GM18858 (cell line): ENCODE data around the gene KLHDC9.
A peak's percentile ranks its signal among the peaks of the same experiment; 100 is the strongest.

Experiments used
- ATAC-seq: cut with Tn5 transposase; IDR thresholded peaks from one replicate; pipeline ENCODE4 v1.9.1; 2021; ENCODE audit not compliant: unreplicated experiment

KLHDC9 gene

GRCh38 chr1:161131523-161132409 is 33.6 kb downstream of the KLHDC9 start:
- no peak for ATAC-seq

- peak; percentile 88 for ATAC-seq
These were observed 34.5 kb downstream of the KLHDC9 start, which contains the start of gene DEDD for GRCh38 chr1:161132410-161133219. TSS of gene DEDD (minus strand) at chr1:161132667. CDS start at chr1:161124462, 8,205 bp downstream.

GRCh38 chr1:161133220-161133740 is 35.1 kb downstream of the KLHDC9 start:
- no peak for ATAC-seq

- no peak for ATAC-seq
These were observed 39.7 kb downstream of the KLHDC9 start for GRCh38 chr1:161137881-161138280.

GRCh38 chr1:161138431-161138830 is 40.3 kb downstream of the KLHDC9 start:
- no peak for ATAC-seq

- no peak for ATAC-seq
These were observed 41.6 kb downstream of the KLHDC9 start for GRCh38 chr1:161139766-161140165.

GRCh38 chr1:161140755-161141400 is 42.7 kb downstream of the KLHDC9 start:
- no peak for ATAC-seq

GRCh38 chr1:161145832-161146231 is 47.7 kb downstream of the KLHDC9 start:
- no peak for ATAC-seq
